Measurements from ENCODE around the gene ARHGEF28.

The ARHGEF28 gene

GRCh38 chr5:73727470-73727869 lies 101.5 kb downstream of the ARHGEF28 start:
- H4K20me1 ChIP-seq (ENCODE audit: control insufficient read depth, insufficient read depth, low read depth, low read length) = no peaks in the 10 kb centered on the region
- no peaks in the 10 kb centered on the region for H3F3A ChIP-seq (ENCODE audit: control insufficient read depth, insufficient read depth)
- H3K4me2 ChIP-seq (ENCODE audit: low read length) = no peak overlapping the region
- no peaks in the 10 kb centered on the region for H3K36me3 ChIP-seq (ENCODE audit: control insufficient read depth, low read length)
- H3K9me2 ChIP-seq (replicated peaks; ENCODE audit: control insufficient read depth, low read length) = no peaks in the 10 kb centered on the region
- H3K4me1 ChIP-seq (ENCODE audit: control insufficient read depth, low read length) = no peaks in the 10 kb centered on the region
- TF ChIP-seq EZH2phosphoT487 (IDR thresholded peaks at IDR 0.05; ENCODE audit: borderline replicate concordance, low read length) (no peak), CTCF (IDR thresholded peaks at IDR 0.05; ENCODE audit: low read depth, low read length, poor library complexity, severe bottlenecking) (no peak)
- H3K27me3 ChIP-seq (ENCODE audit: control insufficient read depth, low read length) = 0 out of 2 replicates have a peak, but pooled peaks cover 2% of the 10 kb centered on the region
- no peak overlapping the region for H3K27ac ChIP-seq (ENCODE audit: low read depth, low read length)
- H3K9me3 ChIP-seq (ENCODE audit: control insufficient read depth, insufficient read depth, low read length) = no peaks in the 10 kb centered on the region
- no peak overlapping the region for H3K4me3 ChIP-seq (ENCODE audit: low read length)
- H3K79me2 ChIP-seq (ENCODE audit: control insufficient read depth, low read length) = no peaks in the 10 kb centered on the region

- TF ChIP-seq EZH2phosphoT487 (IDR thresholded peaks at IDR 0.05; ENCODE audit: borderline replicate concordance, low read length) = no peak
- no peak for TF ChIP-seq CTCF (IDR thresholded peaks at IDR 0.05; ENCODE audit: low read depth, low read length, poor library complexity, severe bottlenecking)
Observed at GRCh38 chr5:73728493-73729273, 102.7 kb downstream of the ARHGEF28 start.

GRCh38 chr5:73729329-73729728 lies 103.3 kb downstream of the ARHGEF28 start:
- no peaks in the 10 kb centered on the region for H3K36me3 ChIP-seq (ENCODE audit: control insufficient read depth, low read length)
- H3K4me1 ChIP-seq (ENCODE audit: control insufficient read depth, low read length) = no peaks in the 10 kb centered on the region
- no peaks in the 10 kb centered on the region for H4K20me1 ChIP-seq (ENCODE audit: control insufficient read depth, insufficient read depth, low read depth, low read length)
- H3K27me3 ChIP-seq (ENCODE audit: control insufficient read depth, low read length) = 0 out of 2 replicates have a peak, but pooled peaks cover 2% of the 10 kb centered on the region
- H3K79me2 ChIP-seq (ENCODE audit: control insufficient read depth, low read length) = no peaks in the 10 kb centered on the region
- H3K9me3 ChIP-seq (ENCODE audit: control insufficient read depth, insufficient read depth, low read length) = no peaks in the 10 kb centered on the region
- H3K4me3 ChIP-seq (ENCODE audit: low read length) = no peak overlapping the region
- no peaks in the 10 kb centered on the region for H3F3A ChIP-seq (ENCODE audit: control insufficient read depth, insufficient read depth)
- no peak overlapping the region for H3K27ac ChIP-seq (ENCODE audit: low read depth, low read length)
- no peak for TF ChIP-seq EZH2phosphoT487 (IDR thresholded peaks at IDR 0.05; ENCODE audit: borderline replicate concordance, low read length)
- no peak for TF ChIP-seq CTCF (IDR thresholded peaks at IDR 0.05; ENCODE audit: low read depth, low read length, poor library complexity, severe bottlenecking)
- H3K4me2 ChIP-seq (ENCODE audit: low read length) = no peak overlapping the region
- no peaks in the 10 kb centered on the region for H3K9me2 ChIP-seq (replicated peaks; ENCODE audit: control insufficient read depth, low read length)

More at GRCh38 chr5:73728493-73729273, 102.7 kb downstream of the ARHGEF28 start:
- Histone ChIP-seq H3K4me3 (ENCODE audit: low read length) (no peak overlapping the region), H3F3A (ENCODE audit: control insufficient read depth, insufficient read depth) (no peaks in the 10 kb centered on the region), H3K36me3 (ENCODE audit: control insufficient read depth, low read length) (no peaks in the 10 kb centered on the region), H3K9me2 (replicated peaks; ENCODE audit: control insufficient read depth, low read length) (no peaks in the 10 kb centered on the region), H3K27ac (ENCODE audit: low read depth, low read length) (no peak overlapping the region), H3K4me1 (ENCODE audit: control insufficient read depth, low read length) (no peaks in the 10 kb centered on the region), H3K27me3 (ENCODE audit: control insufficient read depth, low read length) (0 out of 2 replicates have a peak, but pooled peaks cover 2% of the 10 kb centered on the region), H4K20me1 (ENCODE audit: control insufficient read depth, insufficient read depth, low read depth, low read length) (no peaks in the 10 kb centered on the region), H3K79me2 (ENCODE audit: control insufficient read depth, low read length) (no peaks in the 10 kb centered on the region), H3K4me2 (ENCODE audit: low read length) (no peak overlapping the region), H3K9me3 (ENCODE audit: control insufficient read depth, insufficient read depth, low read length) (no peaks in the 10 kb centered on the region)

Data from DOHH2 (cell line).